GM12872 (cell line): ENCODE measurements around the gene CSMD2.

Experiments
- TF ChIP-seq, protein P1 (sequence below): IDR thresholded peaks from 3 replicates; pipeline ENCODE4 v1.5.1; 2011; ENCODE audit warnings: low read depth, mild to moderate bottlenecking, low read length, moderate library complexity; ENCODE audit not compliant: insufficient read depth

CSMD2 gene

DNA sequence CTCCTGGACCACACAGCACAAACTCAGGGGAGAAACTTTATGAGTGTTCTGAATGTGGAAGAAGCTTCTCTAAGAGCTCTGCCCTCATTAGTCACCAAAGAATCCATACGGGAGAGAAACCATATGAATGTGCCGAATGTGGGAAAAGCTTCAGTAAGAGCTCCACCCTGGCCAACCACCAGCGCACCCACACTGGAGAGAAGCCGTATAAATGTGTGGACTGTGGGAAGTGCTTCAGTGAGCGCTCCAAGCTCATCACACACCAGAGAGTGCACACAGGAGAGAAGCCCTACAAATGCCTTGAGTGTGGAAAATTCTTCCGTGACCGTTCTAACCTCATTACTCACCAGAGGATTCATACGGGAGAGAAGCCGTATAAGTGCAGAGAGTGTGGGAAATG is 670.1 kb downstream of the CSMD2 start:
- TF ChIP-seq, protein P1, sequence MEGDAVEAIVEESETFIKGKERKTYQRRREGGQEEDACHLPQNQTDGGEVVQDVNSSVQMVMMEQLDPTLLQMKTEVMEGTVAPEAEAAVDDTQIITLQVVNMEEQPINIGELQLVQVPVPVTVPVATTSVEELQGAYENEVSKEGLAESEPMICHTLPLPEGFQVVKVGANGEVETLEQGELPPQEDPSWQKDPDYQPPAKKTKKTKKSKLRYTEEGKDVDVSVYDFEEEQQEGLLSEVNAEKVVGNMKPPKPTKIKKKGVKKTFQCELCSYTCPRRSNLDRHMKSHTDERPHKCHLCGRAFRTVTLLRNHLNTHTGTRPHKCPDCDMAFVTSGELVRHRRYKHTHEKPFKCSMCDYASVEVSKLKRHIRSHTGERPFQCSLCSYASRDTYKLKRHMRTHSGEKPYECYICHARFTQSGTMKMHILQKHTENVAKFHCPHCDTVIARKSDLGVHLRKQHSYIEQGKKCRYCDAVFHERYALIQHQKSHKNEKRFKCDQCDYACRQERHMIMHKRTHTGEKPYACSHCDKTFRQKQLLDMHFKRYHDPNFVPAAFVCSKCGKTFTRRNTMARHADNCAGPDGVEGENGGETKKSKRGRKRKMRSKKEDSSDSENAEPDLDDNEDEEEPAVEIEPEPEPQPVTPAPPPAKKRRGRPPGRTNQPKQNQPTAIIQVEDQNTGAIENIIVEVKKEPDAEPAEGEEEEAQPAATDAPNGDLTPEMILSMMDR, result no peak

DNA sequence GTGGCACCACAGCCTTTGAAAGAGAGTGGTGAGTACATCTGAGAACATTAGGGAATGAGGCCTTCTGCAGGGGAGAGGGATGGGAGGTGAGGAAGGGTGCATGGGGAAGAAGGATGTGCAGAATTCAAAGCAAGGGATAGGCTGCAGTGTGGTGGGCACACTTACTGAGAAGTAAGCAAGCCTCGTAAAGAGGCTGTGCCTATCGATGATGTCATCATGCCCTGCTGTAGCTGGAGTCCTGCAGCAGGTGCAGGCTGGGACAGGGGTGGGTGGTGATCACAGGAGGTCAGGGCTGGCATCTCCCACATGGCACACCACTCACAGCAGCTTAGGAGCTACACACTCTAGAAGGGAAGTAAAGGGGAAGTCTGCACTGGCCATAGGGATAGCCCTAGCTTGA is 676.4 kb downstream of the CSMD2 start:
- TF ChIP-seq, protein P1, result no peak

DNA sequence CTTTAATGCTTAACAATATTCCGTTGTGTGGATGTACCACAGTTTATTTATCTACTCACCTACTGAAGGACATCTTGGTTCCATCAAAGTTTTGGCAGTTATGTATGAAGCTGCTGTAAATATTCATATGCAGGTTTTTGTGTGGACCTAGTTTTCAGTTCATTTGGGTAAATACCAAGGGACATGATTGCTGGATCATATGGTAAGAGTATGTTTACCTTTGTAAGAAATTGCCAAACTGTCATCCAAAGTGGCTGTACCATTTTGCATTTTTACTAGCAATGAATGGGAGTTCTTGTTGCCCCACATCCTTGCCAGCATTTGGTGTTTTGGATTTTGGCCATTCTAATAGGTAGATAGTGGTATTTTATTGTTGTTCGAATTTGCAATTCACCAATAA is 682.6 kb downstream of the CSMD2 start:
- TF ChIP-seq, protein P1, result no peak

DNA sequence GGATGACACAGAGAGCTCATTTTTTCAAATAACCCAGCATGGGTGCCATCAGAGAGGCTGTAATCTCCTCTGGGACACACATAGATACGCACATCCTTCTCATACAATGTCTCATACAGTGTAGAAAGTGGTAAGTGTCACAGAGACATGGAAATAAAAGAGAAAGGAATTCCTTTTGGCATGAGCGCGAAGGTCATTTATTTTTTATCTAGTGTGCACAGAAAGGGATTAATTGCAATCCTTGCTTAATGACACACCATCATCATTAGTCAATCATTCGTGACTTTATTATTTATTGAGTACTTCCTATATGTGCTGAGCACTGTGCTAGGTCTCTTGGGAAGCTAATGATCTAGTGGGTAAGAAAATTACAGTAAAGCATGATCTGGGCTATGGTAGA is 687.6 kb downstream of the CSMD2 start:
- TF ChIP-seq, protein P1, result no peak

DNA sequence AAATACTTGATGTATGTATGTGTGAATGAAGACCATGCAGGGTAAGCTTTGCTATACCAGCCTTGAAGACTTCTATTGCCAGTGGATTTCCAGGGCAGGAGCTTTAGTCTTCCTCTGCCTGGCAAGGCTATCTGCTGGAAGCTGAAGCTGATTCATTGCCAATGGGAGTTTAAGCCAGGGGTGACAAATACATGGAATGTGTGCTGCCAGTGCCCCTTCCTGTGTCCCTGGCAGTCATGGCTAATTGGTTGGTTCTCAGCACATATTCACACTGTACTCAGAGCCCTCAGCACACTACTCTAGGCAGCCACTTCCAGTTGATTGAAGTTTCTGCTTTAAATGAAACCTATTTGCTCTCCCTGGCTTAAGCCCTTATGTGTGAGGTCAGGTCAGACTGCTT is 691.1 kb downstream of the CSMD2 start:
- TF ChIP-seq, protein P1, result no peak

DNA sequence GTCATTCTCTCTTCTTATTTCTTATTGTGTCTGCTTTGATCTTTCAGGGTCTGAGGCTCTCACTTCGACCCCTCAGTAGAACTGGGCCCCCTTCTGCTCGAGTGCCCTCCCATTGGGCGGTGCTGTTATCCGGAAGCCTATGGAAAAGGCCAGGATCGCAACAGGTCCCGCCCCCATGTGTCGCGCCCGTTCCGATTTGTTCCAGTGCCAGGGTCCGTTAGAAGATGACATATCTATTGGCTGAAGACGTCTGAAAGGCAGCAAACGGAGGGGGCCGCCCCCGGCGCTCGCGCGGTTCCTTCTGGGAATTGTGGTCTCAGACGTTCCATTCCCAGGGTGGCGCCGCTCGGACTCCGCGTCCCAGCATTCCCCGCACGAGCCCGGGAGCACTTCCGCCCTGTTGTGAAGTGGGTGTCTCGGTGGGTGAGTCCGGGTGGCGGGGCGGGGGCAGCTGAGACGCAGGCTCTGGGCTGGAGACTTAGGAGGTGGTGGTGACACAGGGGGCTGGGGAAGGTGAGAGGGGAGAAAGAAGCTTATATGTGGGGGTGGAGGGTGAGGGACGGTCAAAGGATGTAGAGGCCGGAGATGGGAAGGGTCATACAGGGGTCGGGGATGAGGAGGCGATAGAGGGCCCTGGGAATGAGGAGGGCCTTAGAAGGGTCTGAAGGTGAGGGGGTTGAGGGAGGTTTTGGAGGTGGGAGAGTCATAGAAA is 692.6 kb downstream of the CSMD2 start, which contains the start of gene ZSCAN20:
ZSCAN20 (plus strand) TSS at position 377 of the 712 bp plus-strand sequence. CDS start 6,644 bp downstream, outside the sequence.
- TF ChIP-seq, protein P1, result no peak

DNA sequence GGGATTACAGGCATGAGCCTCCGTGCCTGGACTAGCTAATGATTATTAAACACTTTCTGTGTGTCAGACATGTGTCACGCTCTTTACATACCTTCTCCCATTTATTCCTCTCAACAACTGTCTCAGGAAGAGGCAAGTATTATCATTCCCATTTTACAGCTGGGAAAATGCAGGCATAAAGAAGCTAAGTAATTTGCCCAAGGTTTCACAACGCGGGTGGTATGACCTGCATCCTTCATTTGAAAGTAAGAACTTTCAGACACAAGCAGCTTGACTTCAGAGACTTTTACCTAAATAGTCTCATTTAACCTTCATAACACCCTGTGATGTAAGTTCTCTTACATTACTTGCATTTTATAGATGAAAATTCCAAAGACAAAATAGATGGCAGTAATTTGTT is 693.6 kb downstream of the CSMD2 start:
- TF ChIP-seq, protein P1, result no peak
